ENCODE results near the gene SYNE1.

DNA sequence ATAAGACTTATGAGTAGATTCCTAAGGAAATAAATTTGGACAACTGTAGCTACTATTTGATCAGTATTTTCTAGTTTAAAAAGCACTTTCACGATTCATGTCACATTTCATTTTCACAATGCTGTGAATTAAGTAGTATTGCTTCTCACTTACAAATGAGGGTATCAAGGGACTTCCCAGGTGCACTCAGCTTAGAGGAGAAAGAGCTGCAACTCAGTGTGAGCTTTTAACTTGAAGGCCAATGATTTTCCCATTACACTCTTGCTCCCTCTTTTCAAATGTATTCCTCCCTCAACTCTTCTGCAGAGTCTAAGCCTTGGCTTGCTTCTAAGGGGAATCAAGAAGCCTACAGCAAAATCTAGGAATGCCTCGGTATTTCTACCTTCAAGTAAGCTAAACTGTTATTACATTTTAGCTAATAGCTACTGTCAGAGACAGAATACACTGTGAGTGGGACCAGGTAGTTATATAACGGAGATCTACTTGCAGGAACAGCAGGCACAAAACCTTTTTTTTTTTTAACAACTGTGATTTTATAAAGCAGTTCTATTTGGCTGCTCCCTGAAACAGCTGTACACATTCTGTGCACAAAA is 339.0 kb downstream of the SYNE1 start:
- TF ChIP-seq POLR2A (IDR thresholded peaks at IDR 0.05) = no peak
- TF ChIP-seq, protein P1, sequence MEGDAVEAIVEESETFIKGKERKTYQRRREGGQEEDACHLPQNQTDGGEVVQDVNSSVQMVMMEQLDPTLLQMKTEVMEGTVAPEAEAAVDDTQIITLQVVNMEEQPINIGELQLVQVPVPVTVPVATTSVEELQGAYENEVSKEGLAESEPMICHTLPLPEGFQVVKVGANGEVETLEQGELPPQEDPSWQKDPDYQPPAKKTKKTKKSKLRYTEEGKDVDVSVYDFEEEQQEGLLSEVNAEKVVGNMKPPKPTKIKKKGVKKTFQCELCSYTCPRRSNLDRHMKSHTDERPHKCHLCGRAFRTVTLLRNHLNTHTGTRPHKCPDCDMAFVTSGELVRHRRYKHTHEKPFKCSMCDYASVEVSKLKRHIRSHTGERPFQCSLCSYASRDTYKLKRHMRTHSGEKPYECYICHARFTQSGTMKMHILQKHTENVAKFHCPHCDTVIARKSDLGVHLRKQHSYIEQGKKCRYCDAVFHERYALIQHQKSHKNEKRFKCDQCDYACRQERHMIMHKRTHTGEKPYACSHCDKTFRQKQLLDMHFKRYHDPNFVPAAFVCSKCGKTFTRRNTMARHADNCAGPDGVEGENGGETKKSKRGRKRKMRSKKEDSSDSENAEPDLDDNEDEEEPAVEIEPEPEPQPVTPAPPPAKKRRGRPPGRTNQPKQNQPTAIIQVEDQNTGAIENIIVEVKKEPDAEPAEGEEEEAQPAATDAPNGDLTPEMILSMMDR (IDR thresholded peaks at IDR 0.05 in 4 of 5, conservative IDR thresholded peaks at IDR 0.05 in 1 of 5) = no peak
